Mesendoderm (in vitro differentiated cells): Measurements from ENCODE around the gene LRRC8D.

ENCODE experiments used
- DNase-seq: peaks from one replicate; pipeline ENCODE4 v3.0.0; 2013
- H2AK5ac ChIP-seq: 2 replicates; pipeline ENCODE4 v1.6.1; 2013; ENCODE audit warnings: low read length, inconsistent platforms
- H2BK120ac ChIP-seq: 2 replicates; pipeline ENCODE4 v1.6.1; 2013; ENCODE audit warnings: low read depth, mild to moderate bottlenecking, low read length, moderate library complexity, mixed read lengths
- H2BK15ac ChIP-seq: replicated peaks from 2 replicates; pipeline ENCODE4 v1.6.1; 2013; ENCODE audit warnings: low read depth, mild to moderate bottlenecking, moderate library complexity
- H2BK5ac ChIP-seq: 2 replicates; pipeline ENCODE4 v1.6.1; 2013; ENCODE audit warnings: low read length, inconsistent platforms
- H3K18ac ChIP-seq: 2 replicates; pipeline ENCODE4 v1.6.1; 2013; ENCODE audit warnings: mild to moderate bottlenecking, low read length, mixed read lengths
- H3K23ac ChIP-seq: one replicate; pipeline ENCODE4 v1.6.1; 2013; ENCODE audit warnings: low read length
- H3K27ac ChIP-seq: 2 replicates; pipeline ENCODE4 v1.5.1; 2013; ENCODE audit warnings: low read depth, mild to moderate bottlenecking, inconsistent platforms, low read length, moderate library complexity
- H3K27me3 ChIP-seq: 2 replicates; pipeline ENCODE4 v1.6.1; 2013; ENCODE audit warnings: low read length, control low read depth, mild to moderate bottlenecking, inconsistent platforms; ENCODE audit not compliant: insufficient read depth, poor library complexity
- H3K36me3 ChIP-seq: 2 replicates; pipeline ENCODE4 v1.6.1; 2013; ENCODE audit warnings: low read length, inconsistent platforms; ENCODE audit not compliant: control insufficient read depth, insufficient read depth
- H3K4ac ChIP-seq: one replicate; pipeline ENCODE4 v1.6.1; 2013; ENCODE audit warnings: low read depth, mild to moderate bottlenecking, low read length, moderate library complexity
- H3K4me1 ChIP-seq: 2 replicates; pipeline ENCODE4 v1.6.1; 2013; ENCODE audit warnings: low read depth, low read length, inconsistent platforms; ENCODE audit not compliant: control insufficient read depth
- H3K4me2 ChIP-seq: 2 replicates; pipeline ENCODE4 v1.6.1; 2013; ENCODE audit warnings: low read length
- H3K4me3 ChIP-seq: 2 replicates; pipeline ENCODE4 v1.5.1; 2013; ENCODE audit warnings: mild to moderate bottlenecking, low read length
- H3K56ac ChIP-seq: one replicate; pipeline ENCODE4 v1.6.1; 2013; ENCODE audit warnings: low read length
- H3K79me1 ChIP-seq: 2 replicates; pipeline ENCODE4 v1.6.1; 2013; ENCODE audit warnings: low read length, inconsistent platforms
- H3K79me2 ChIP-seq: 2 replicates; pipeline ENCODE4 v1.6.1; 2013; ENCODE audit warnings: mild to moderate bottlenecking, low read length; ENCODE audit not compliant: control insufficient read depth, insufficient read depth
- H3K9ac ChIP-seq: 2 replicates; pipeline ENCODE4 v1.6.1; 2013; ENCODE audit warnings: low read length, inconsistent platforms
- H4K5ac ChIP-seq: one replicate; pipeline ENCODE4 v1.6.1; 2013; ENCODE audit warnings: low read length
- H4K8ac ChIP-seq: one replicate; pipeline ENCODE4 v1.6.1; 2013; ENCODE audit warnings: low read depth, mild to moderate bottlenecking, control low read depth, low read length, moderate library complexity
- WGBS: extraction: QIAGEN DNeasy Blood & Tissue Kit; methylation state at CpG from one replicate; pipeline ENCODE4 v1.1.7; 2013; ENCODE audit warnings: low lambda C conversion rate, missing lambda C conversion rate; ENCODE audit not compliant: insufficient coverage; ENCODE audit errors: extremely low coverage; 5-methylcytosine and 5-hydroxymethylcytosine counted together

Gene LRRC8D

DNA sequence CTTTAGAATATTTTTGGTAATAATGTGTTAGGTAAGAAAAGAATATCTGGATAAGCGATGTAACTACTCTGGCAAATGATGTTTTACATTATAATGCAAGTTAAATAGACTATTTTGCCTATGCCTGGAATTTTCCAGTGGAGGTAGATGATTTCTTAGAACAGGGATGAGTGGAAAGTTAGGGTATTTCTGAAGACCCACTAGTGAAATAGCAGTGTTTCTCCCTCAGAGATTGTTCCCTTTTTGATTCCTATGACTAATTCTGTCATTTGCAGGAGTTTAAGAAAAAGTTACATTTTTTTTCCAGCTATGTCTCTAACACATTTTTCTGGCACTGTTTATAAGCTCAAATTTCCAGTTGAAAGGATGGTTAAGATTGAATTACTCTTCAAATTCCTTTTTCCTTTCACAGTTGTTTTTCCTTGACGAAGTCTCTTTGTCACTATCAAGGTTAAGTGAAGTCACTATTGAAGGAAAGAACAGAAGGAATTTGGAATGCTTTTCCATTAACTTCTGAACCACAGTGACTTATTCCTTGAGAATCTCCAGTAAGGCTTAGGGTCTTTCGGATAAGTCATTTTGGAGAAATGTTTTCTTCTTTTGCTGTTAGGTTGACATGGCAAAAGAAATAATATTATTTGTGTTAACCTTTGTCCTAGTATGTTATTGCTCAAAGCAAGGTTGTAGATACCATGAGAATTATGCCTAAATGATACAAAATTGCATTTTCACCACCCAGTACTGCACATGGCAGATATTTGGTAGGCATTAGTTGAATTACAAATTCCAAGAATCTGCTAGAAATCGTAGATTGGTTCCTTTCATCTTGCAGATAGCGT, 131.2 kb downstream of the LRRC8D start:
- no peak overlapping the region for H3K18ac ChIP-seq
- H2BK120ac ChIP-seq = no peak overlapping the region
- WGBS = 100% methylated on average over 1 of the region's 5 CpGs
- H2BK5ac ChIP-seq = no peak overlapping the region
- no peaks in the 10 kb centered on the region for H3K79me1 ChIP-seq
- H2BK15ac ChIP-seq = no peak overlapping the region
- H3K27ac ChIP-seq = no peak overlapping the region
- no peak overlapping the region for H3K4me3 ChIP-seq
- H3K79me2 ChIP-seq = no peaks in the 10 kb centered on the region
- no peak overlapping the region for H3K56ac ChIP-seq
- no peak overlapping the region for H3K4ac ChIP-seq
- no peaks in the 10 kb centered on the region for H3K27me3 ChIP-seq
- no peak overlapping the region for H3K9ac ChIP-seq
- peak; percentile 65 for DNase-seq
- no peak overlapping the region for H4K5ac ChIP-seq
- H3K36me3 ChIP-seq = no peaks in the 10 kb centered on the region
- H3K4me1 ChIP-seq = peaks cover 3% of the 10 kb centered on the region
- no peak overlapping the region for H2AK5ac ChIP-seq
- H3K23ac ChIP-seq = no peak overlapping the region
- H3K4me2 ChIP-seq = no peak overlapping the region
- H4K8ac ChIP-seq = no peak overlapping the region

DNA sequence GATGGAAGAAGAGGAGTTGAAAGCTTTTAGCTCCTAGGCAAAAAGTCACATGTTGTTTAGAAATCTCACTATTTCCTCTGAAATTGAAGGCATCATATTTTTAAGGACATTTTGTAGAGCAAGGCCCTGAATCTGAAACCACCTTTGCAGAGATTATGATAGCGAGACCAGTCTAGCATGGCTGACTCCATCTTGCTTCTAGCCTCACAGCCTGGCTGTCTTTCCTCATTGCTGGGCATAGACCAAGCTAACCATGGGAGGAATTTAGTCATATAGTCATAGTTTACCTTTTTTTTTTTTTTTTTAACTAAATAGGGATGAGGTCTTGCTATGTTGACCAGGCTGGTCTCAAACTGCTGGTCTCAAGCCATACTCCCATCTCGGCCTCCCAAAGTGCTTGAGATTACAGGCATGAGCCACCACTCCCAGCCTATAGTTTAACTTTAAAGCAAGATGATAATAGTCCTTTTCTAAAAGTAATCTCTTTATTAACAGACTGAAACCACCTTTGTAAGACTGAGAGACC, 131.8 kb downstream of the LRRC8D start:
- Histone ChIP-seq H2BK15ac (peak overlapping the region; percentile 64), H3K4me1 (peaks cover 5% of the 10 kb centered on the region), H4K8ac (no peak overlapping the region), H3K79me1 (no peaks in the 10 kb centered on the region), H3K79me2 (no peaks in the 10 kb centered on the region), H4K5ac (no peak overlapping the region), H3K56ac (no peak overlapping the region), H3K27ac (no peak overlapping the region), H2AK5ac (no peak overlapping the region), H3K27me3 (no peaks in the 10 kb centered on the region), H3K4me2 (no peak overlapping the region), H3K36me3 (no peaks in the 10 kb centered on the region), H3K9ac (no peak overlapping the region), H2BK120ac (no peak overlapping the region), H3K4me3 (no peak overlapping the region), H2BK5ac (no peak overlapping the region), H3K23ac (no peak overlapping the region), H3K4ac (no peak overlapping the region), H3K18ac (no peak overlapping the region)
- WGBS = no CpG with 5 or more reads among the region's 2 CpGs
- DNase-seq = no peak

DNA sequence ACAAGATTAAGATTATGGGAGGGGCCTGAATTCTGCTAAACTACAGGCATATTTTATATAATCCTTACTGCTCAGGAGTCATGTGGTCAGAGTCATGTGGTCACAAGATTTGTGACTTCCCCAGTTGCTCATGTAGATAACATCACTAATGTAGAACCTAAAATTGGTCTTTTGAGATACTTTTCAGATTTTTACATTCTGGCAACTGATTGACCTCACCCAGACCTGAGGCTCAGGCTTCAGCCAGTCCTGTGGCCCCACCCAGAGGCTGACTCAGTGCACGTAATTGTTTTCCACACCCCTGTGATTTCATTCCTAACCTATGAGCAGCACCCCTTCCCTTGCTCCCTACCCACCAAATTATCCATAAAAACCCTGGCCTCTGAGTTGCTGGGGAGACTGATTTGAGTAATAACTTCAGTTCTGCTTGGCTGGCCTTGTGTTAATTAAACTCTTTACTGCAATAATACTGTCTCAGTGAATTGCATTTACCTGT, 132.3 kb downstream of the LRRC8D start:
- H2BK120ac ChIP-seq = no peak overlapping the region
- no peak overlapping the region for H2AK5ac ChIP-seq
- H3K4me3 ChIP-seq = no peak overlapping the region
- WGBS = no CpG with 5 or more reads among the region's 1 CpG
- no peak overlapping the region for H3K9ac ChIP-seq
- no peak overlapping the region for H3K27ac ChIP-seq
- no peak overlapping the region for H2BK5ac ChIP-seq
- no peak overlapping the region for H3K23ac ChIP-seq
- no peak overlapping the region for H3K18ac ChIP-seq
- no peak overlapping the region for H3K4me2 ChIP-seq
- no peak overlapping the region for H4K5ac ChIP-seq
- H2BK15ac ChIP-seq = no peak overlapping the region
- H4K8ac ChIP-seq = no peak overlapping the region
- no peaks in the 10 kb centered on the region for H3K36me3 ChIP-seq
- no peaks in the 10 kb centered on the region for H3K79me1 ChIP-seq
- H3K79me2 ChIP-seq = no peaks in the 10 kb centered on the region
- no peaks in the 10 kb centered on the region for H3K27me3 ChIP-seq
- peak; percentile 90 for DNase-seq
- no peak overlapping the region for H3K56ac ChIP-seq
- peaks cover 5% of the 10 kb centered on the region for H3K4me1 ChIP-seq
- no peak overlapping the region for H3K4ac ChIP-seq

DNA sequence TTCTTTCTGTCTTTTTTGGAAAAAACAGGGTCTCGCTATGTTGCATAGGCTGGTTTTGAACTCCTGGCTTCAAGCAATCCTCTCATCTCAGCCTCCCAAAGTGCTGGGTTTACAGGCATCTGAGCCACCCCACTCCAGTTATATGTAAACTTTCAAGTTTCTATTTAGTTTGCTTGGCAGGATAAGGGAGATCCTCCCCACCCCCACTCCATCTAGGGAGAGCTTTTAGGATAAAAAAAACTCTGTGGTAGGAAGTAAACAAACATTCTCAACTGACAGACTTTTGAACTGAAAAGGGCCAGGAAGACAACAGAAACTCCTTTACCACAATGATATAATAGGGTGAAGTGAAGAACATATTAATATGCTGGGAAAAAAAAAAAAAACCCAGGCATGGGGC, 133.1 kb downstream of the LRRC8D start:
- Histone ChIP-seq H2BK5ac (no peak overlapping the region), H3K36me3 (no peaks in the 10 kb centered on the region), H4K8ac (no peak overlapping the region), H3K4me1 (peaks cover 5% of the 10 kb centered on the region), H3K56ac (no peak overlapping the region), H3K79me2 (no peaks in the 10 kb centered on the region), H3K4ac (no peak overlapping the region), H3K27ac (no peak overlapping the region), H3K23ac (no peak overlapping the region), H2BK15ac (no peak overlapping the region), H3K79me1 (no peaks in the 10 kb centered on the region), H3K27me3 (no peaks in the 10 kb centered on the region), H4K5ac (no peak overlapping the region), H2AK5ac (no peak overlapping the region), H3K9ac (no peak overlapping the region), H3K4me2 (no peak overlapping the region), H2BK120ac (no peak overlapping the region), H3K18ac (no peak overlapping the region), H3K4me3 (no peak overlapping the region)
- no CpG with 5 or more reads among the region's 1 CpG for WGBS
- DNase-seq = no peak

DNA sequence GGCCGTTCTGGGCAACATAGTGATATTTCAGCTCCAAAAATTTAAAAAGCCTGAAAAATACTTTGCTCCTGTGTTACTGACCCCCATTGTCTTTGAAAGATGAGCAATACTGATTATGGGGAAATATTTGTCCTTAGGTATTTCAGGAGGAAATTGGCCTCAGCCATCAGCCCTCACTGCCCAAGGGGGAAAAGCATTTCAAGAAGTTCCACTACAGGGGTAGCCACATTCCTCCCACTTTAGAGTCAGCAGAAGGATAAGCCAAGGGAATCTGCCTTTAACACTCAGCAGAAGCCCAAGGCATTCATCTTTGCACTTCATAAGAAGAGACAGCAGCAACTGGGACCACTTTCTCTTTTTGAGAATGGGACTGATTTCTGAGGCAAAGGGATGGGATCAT, 133.6 kb downstream of the LRRC8D start:
- Histone ChIP-seq H3K4me3 (no peak overlapping the region), H2BK15ac (no peak overlapping the region), H3K27me3 (no peaks in the 10 kb centered on the region), H2BK5ac (no peak overlapping the region), H4K8ac (no peak overlapping the region), H3K79me1 (no peaks in the 10 kb centered on the region), H3K23ac (no peak overlapping the region), H2AK5ac (no peak overlapping the region), H3K27ac (peak overlapping the region; percentile 5), H4K5ac (no peak overlapping the region), H3K36me3 (no peaks in the 10 kb centered on the region), H3K4ac (no peak overlapping the region), H3K4me1 (peaks cover 5% of the 10 kb centered on the region), H3K79me2 (no peaks in the 10 kb centered on the region), H3K9ac (no peak overlapping the region), H3K18ac (no peak overlapping the region), H2BK120ac (no peak overlapping the region), H3K56ac (peak overlapping the region; percentile 17), H3K4me2 (no peak overlapping the region)
- WGBS = no CpG with 5 or more reads among the region's 1 CpG
- peak; percentile 82 for DNase-seq
